ENCODE data around the gene LYRM1. TPM values are rescaled to one million over a fixed set of nuclear protein-coding genes. Genes with fewer than 3 reads are reported as not detected.

LYRM1 gene
- total RNA-seq, 1 donor from 2014 or later, result 31.7 TPM

DNA sequence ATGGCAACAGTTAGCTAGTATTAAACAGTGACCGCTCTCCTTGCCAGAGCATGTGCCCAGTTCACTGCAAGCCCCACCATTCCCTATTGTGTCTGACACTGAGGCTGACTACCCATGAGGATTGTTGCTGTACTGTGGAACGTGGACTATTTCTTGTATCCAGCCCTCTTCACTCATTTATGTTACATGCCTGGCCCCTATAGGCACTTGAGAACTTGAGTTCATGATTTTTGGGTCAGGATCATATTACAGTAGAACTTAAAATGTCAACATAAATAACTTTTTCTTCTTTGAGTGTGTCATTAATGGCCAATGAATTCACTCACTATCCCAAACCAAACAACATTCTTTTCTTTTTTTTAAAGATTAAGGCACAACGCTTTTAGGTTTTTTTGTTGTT, 55.7 kb downstream of the LYRM1 start:
- no peaks in the 10 kb centered on the region for H3K9me3 Mint-ChIP-seq
- no peak overlapping the region for H3K27ac Mint-ChIP-seq
- no peak overlapping the region for H3K4me3 Mint-ChIP-seq
- H3K36me3 Mint-ChIP-seq, result no peaks in the 10 kb centered on the region
- no peaks in the 10 kb centered on the region for H3K27me3 Mint-ChIP-seq
- no peak for DNase-seq (ENCODE audit: extremely low spot score, unreplicated experiment)
- peaks cover 8% of the 10 kb centered on the region for H3K4me1 Mint-ChIP-seq (ENCODE audit: unreplicated experiment)
- TF ChIP-seq CTCF (conservative IDR thresholded peaks at IDR 0.05), result no peak

GRCh38 chr16:20957153-20957552, 56.6 kb downstream of the LYRM1 start:
- Mint-ChIP-seq H3K27ac (no peak overlapping the region), H3K4me1 (ENCODE audit: unreplicated experiment) (peaks cover 7% of the 10 kb centered on the region), H3K4me3 (no peak overlapping the region), H3K9me3 (no peaks in the 10 kb centered on the region), H3K27me3 (no peaks in the 10 kb centered on the region), H3K36me3 (no peaks in the 10 kb centered on the region)
- no peak for TF ChIP-seq CTCF (conservative IDR thresholded peaks at IDR 0.05)
- DNase-seq (ENCODE audit: extremely low spot score, unreplicated experiment), result no peak

- no peaks in the 10 kb centered on the region for H3K9me3 Mint-ChIP-seq
- peaks cover 3% of the 10 kb centered on the region for H3K4me1 Mint-ChIP-seq (ENCODE audit: unreplicated experiment)
- no peak overlapping the region for H3K27ac Mint-ChIP-seq
- no peaks in the 10 kb centered on the region for H3K27me3 Mint-ChIP-seq
- H3K4me3 Mint-ChIP-seq, result no peak overlapping the region
- no peaks in the 10 kb centered on the region for H3K36me3 Mint-ChIP-seq
- no peak for TF ChIP-seq CTCF (conservative IDR thresholded peaks at IDR 0.05)
- no peak for DNase-seq (ENCODE audit: extremely low spot score, unreplicated experiment)
Observed at GRCh38 chr16:20960899-20961298, 60.3 kb downstream of the LYRM1 start.

GRCh38 chr16:20968765-20969164, 68.2 kb downstream of the LYRM1 start:
- Mint-ChIP-seq H3K4me3 (no peak overlapping the region), H3K36me3 (no peaks in the 10 kb centered on the region), H3K4me1 (ENCODE audit: unreplicated experiment) (no peaks in the 10 kb centered on the region), H3K27ac (no peak overlapping the region), H3K9me3 (no peaks in the 10 kb centered on the region), H3K27me3 (peaks cover 7% of the 10 kb centered on the region)
- no peak for DNase-seq (ENCODE audit: extremely low spot score, unreplicated experiment)
- no peak for TF ChIP-seq CTCF (conservative IDR thresholded peaks at IDR 0.05)

GRCh38 chr16:20969386-20969785, 68.8 kb downstream of the LYRM1 start:
- H3K27ac Mint-ChIP-seq, result peak overlapping the region; percentile 24
- no peak for DNase-seq (ENCODE audit: extremely low spot score, unreplicated experiment)

More at GRCh38 chr16:20969386-20969785, 68.8 kb downstream of the LYRM1 start:
- Mint-ChIP-seq H3K36me3 (no peaks in the 10 kb centered on the region), H3K9me3 (no peaks in the 10 kb centered on the region), H3K27me3 (peaks cover 7% of the 10 kb centered on the region), H3K4me1 (ENCODE audit: unreplicated experiment) (no peaks in the 10 kb centered on the region), H3K4me3 (no peak overlapping the region)
- TF ChIP-seq CTCF (conservative IDR thresholded peaks at IDR 0.05), result no peak

Data from type B pancreatic cell (in vitro differentiated cells).